ENCODE data around the gene SUPT20HL2.

- TF ChIP-seq CTCF (conservative IDR thresholded peaks at IDR 0.05; ENCODE audit: low read depth, low read length) (no peak), EZH2 (IDR thresholded peaks at IDR 0.05; ENCODE audit: low read length, unreplicated experiment) (no peak), EZH2phosphoT487 (IDR thresholded peaks at IDR 0.05; ENCODE audit: borderline replicate concordance, low read length) (no peak)
Measured at GRCh38 chrX:24285082-24285481, 28.8 kb downstream of the SUPT20HL2 start.

Measured in PC-3 (cell line).